Caco-2 (cell line): ENCODE results near the gene VDAC2. TPM values are rescaled to one million over a fixed set of nuclear protein-coding genes. Genes with fewer than 3 reads are reported as not detected.
"Not testable (repeated sequence)": the region's sequence is repeated elsewhere in the genome, so short reads cannot be mapped to it uniquely, and the experiment has no call there.

Experiments
- BruUV-seq: library from RNA; stranded (reverse); fragments of 400-500 nt; replicated peaks from 2 replicates; lab custom pipeline; 2021; lab: Mats Ljungman, UMichigan
- CTCF ChIA-PET: fragments of 300-600 bp; sonication (Branson Sonifier 250); formaldehyde crosslinking; loops from one replicate; lab custom pipeline; 2022; ENCODE audit warnings: antibody characterized with exemption; lab: Charles Lee
- POLR2A ChIA-PET: fragments of 300-600 bp; sonication (Branson Sonifier 250); formaldehyde crosslinking; loops from one replicate; lab custom pipeline; 2022; ENCODE audit warnings: antibody characterized with exemption; lab: Charles Lee
- DNase-seq, 2 experiments: peaks; one replicate each; pipeline versions ENCODE4 v3.0.0 to v3.0.0-alpha.2; 2020 to 2022
- H3K27me3 ChIP-seq: replicated peaks from 2 replicates; pipeline ENCODE4 v1.6.0; 2011; ENCODE audit warnings: low read length; ENCODE audit not compliant: control insufficient read depth, insufficient read depth
- H3K36me3 ChIP-seq: 2 replicates; pipeline ENCODE4 v1.5.1; 2011; ENCODE audit warnings: low read length; ENCODE audit not compliant: control insufficient read depth, insufficient read depth
- H3K4me1 ChIP-seq: fragments of 250-450 bp; sonication (Bioruptor Pico); 2 replicates; pipeline ENCODE4 v1.5.1; 2020; ENCODE audit warnings: mild to moderate bottlenecking
- H3K4me3 ChIP-seq: 2 replicates; pipeline ENCODE4 v1.5.1; 2011; ENCODE audit warnings: low read depth, mild to moderate bottlenecking, control low read depth, low read length
- H3K9me3 ChIP-seq: fragments of 250-450 bp; sonication (Bioruptor Pico); 2 replicates; pipeline ENCODE4 v1.5.1; 2020; ENCODE audit warnings: mild to moderate bottlenecking, moderate library complexity
- H3K27ac Mint-ChIP-seq: one replicate; pipeline ENCODE4 v1.8.0; 2022; ENCODE audit warnings: mixed read lengths; ENCODE audit not compliant: unreplicated experiment
- H3K27me3 Mint-ChIP-seq: one replicate; pipeline ENCODE4 v1.8.0; 2022; ENCODE audit warnings: mixed read lengths; ENCODE audit not compliant: insufficient read depth, unreplicated experiment
- H3K36me3 Mint-ChIP-seq: one replicate; pipeline ENCODE4 v1.8.0; 2022; ENCODE audit warnings: mild to moderate bottlenecking, mixed read lengths; ENCODE audit not compliant: insufficient read depth, unreplicated experiment
- H3K4me1 Mint-ChIP-seq: one replicate; pipeline ENCODE4 v1.8.0; 2022; ENCODE audit warnings: low read depth, mixed read lengths; ENCODE audit not compliant: unreplicated experiment
- H3K4me3 Mint-ChIP-seq: one replicate; pipeline ENCODE4 v1.8.0; 2022; ENCODE audit warnings: mild to moderate bottlenecking, moderate library complexity, mixed read lengths; ENCODE audit not compliant: unreplicated experiment
- H3K9me3 Mint-ChIP-seq: one replicate; pipeline ENCODE4 v1.8.0; 2022; ENCODE audit warnings: mixed read lengths; ENCODE audit not compliant: unreplicated experiment
- intact Hi-C: fragments of 100-400 bp; cut with micrococcal nuclease; formaldehyde crosslinking; loops from one replicate; pipeline ENCODE4 v1.10.0; 2022; ENCODE audit not compliant: unreplicated experiment
- total RNA-seq: library from RNA; stranded (reverse); gene quantifications from 2 replicates; pipeline ENCODE4 v1.2.3, GENCODE V29; 2022
- TF ChIP-seq, protein P1 (sequence below), 2 experiments: fragments of 200-600 bp in 1 of 2; IDR thresholded peaks; 1 replicate in 1 of 2; 2 replicates in 1 of 2; pipeline versions ENCODE4 v1.5.1 to v1.8.0; 2011 to 2022; ENCODE audit warnings: antibody characterized with exemption in 1 of 2, control low read depth in 1 of 2, inconsistent platforms in 1 of 2, low read depth in 1 of 2, low read length in 1 of 2, mild to moderate bottlenecking in 1 of 2, moderate library complexity in 1 of 2; ENCODE audit not compliant: insufficient read depth in 1 of 2, severe bottlenecking in 1 of 2, unreplicated experiment in 1 of 2

VDAC2 gene
- total RNA-seq, 1 experiment from 2014 or later: 244 TPM

DNA sequence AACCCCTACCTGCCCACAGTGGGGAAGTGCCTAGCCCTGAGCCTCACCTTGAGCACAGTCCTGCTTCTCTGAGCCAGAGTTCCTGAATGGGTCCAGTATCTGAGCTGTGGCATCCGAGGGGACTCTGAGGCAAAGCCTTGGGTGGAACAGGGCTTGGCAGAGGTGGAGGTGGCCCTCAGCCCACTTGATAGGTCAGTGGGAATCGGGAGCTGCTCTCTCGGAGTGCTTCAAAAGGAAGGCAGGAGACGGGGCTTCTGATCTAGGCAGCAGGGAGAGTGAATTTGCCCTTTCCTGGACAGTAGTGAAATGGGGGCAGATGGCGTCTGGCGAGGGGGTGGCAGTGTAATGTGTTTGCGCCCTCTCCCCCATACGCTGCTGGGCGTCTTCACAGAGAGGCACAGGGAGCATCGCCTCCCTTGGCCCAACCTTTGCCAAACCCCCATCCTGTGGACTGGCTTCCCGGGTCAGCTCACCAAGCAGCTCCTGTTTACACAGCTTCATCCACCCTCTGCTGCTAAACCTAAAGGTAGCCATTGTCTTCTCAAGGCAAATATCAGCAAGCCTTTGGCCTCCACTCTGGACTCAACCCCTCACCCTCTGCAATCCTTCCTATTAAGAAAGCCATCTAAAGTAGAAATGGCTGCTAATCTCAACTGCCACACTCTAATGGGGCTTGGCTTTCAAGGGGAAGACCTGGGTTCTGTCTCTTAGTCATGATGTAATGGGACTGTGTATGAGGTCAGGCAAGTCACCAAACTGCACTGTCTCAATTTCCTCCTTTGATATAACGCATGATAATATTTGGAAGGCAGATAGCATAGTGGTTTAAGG lies 21.1 kb upstream of the VDAC2 start:
- ChIA-PET POLR2A (interaction anchor here (1.8 kb wide), 1 partner anchor 22 kb away, joined by 4 read pairs; the partner anchor contains the start of gene VDAC2), CTCF (interaction anchor here (1.2 to 5.4 kb wide), 3 partner anchors 21 to 45 kb away, joined by 7 to 108 read pairs (median 27); partner anchors contain the start of genes COMTD1 and VDAC2)
- Histone ChIP-seq H3K27me3 (no peaks in the 10 kb centered on the region), H3K36me3 (peaks cover 2% of the 10 kb centered on the region; the same call in 1 of the 2 replicates), H3K4me1 (peaks cover 34% of the 10 kb centered on the region), H3K4me3 (no peak overlapping the region), H3K9me3 (no peaks in the 10 kb centered on the region)
- H3K9me3 Mint-ChIP-seq: no peaks in the 10 kb centered on the region
- TF ChIP-seq, protein P1, sequence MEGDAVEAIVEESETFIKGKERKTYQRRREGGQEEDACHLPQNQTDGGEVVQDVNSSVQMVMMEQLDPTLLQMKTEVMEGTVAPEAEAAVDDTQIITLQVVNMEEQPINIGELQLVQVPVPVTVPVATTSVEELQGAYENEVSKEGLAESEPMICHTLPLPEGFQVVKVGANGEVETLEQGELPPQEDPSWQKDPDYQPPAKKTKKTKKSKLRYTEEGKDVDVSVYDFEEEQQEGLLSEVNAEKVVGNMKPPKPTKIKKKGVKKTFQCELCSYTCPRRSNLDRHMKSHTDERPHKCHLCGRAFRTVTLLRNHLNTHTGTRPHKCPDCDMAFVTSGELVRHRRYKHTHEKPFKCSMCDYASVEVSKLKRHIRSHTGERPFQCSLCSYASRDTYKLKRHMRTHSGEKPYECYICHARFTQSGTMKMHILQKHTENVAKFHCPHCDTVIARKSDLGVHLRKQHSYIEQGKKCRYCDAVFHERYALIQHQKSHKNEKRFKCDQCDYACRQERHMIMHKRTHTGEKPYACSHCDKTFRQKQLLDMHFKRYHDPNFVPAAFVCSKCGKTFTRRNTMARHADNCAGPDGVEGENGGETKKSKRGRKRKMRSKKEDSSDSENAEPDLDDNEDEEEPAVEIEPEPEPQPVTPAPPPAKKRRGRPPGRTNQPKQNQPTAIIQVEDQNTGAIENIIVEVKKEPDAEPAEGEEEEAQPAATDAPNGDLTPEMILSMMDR (IDR thresholded peaks at IDR 0.05; ENCODE audit: insufficient read depth in 1 of 2, low read depth in 1 of 2, low read length in 1 of 2, severe bottlenecking in 1 of 2, unreplicated experiment in 1 of 2): no peak
- BruUV-seq: no TSS peak
- DNase-seq: no peak
- H3K27me3 Mint-ChIP-seq: no peaks in the 10 kb centered on the region
- H3K27ac Mint-ChIP-seq: peak overlapping the region; percentile 39
- no peak overlapping the region for H3K4me3 Mint-ChIP-seq
- peaks cover 12% of the 10 kb centered on the region for H3K36me3 Mint-ChIP-seq
- H3K4me1 Mint-ChIP-seq: peaks cover 19% of the 10 kb centered on the region
- intact Hi-C loops: no loop called here

DNA sequence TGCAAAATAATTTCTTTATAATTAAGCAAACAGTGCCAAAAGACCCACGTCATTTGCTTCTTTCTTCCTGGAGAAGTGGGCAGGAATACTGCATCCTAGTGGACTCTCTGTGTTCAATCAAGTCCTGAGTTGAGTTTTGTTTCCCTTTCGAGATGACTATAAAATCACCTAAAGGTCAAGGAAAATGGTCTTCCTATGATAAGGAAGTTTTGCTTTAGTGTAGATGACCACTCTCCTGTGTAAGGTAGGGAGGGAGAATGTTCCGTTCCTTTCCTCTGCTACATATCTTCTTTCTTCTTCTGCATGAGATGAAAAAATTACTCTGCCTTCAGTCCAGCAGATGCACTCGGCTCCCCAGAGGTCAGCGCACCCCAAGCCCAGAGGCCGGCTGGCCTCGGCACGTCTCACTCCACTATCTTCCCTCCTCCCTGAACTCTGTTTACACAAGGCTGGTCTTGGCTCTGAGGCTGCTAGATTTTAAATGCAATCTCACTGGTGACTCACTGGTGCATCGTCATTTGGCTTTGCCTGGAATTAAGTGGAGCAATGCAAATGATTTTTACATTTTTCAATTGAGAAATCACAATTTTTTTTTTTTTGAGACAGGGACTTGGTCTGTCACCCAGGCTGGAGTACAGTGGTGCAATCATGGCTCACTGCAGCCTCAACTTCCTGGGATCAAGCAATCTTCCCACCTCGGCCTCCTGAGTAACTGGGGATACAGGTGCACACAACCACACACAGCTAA lies 18.6 kb upstream of the VDAC2 start:
- Mint-ChIP-seq H3K36me3 (peaks cover 17% of the 10 kb centered on the region), H3K4me1 (peaks cover 6% of the 10 kb centered on the region), H3K9me3 (no peaks in the 10 kb centered on the region), H3K27ac (peak overlapping the region; percentile 76), H3K27me3 (no peaks in the 10 kb centered on the region), H3K4me3 (peak overlapping the region; percentile 67)
- BruUV-seq: TSS peak; percentile 21
- POLR2A ChIA-PET: interaction anchor here (0.6 kb wide), 1 partner anchor 18 kb away, joined by 4 read pairs; no protein-coding TSS in a partner anchor
- Histone ChIP-seq H3K9me3 (no peaks in the 10 kb centered on the region), H3K4me3 (0 out of 2 replicates have a peak overlapping the region, but pooled peaks have one; percentile 2), H3K4me1 (peaks cover 26% of the 10 kb centered on the region), H3K36me3 (peaks cover 2% of the 10 kb centered on the region), H3K27me3 (no peaks in the 10 kb centered on the region)
- intact Hi-C loops: loop anchor here (1.0 kb wide), 1 partner anchor 18 kb away; the partner anchor contains the start of gene VDAC2
- TF ChIP-seq, protein P1 (IDR thresholded peaks at IDR 0.05; ENCODE audit: insufficient read depth in 1 of 2, low read depth in 1 of 2, low read length in 1 of 2, severe bottlenecking in 1 of 2, unreplicated experiment in 1 of 2): peak in 1 of 2 experiments; percentile 26
- CTCF ChIA-PET: interaction anchor here (0.7 kb wide), 1 partner anchor 44 kb away, joined by 3 read pairs; the partner anchor contains the start of gene COMTD1
- peak; percentile 73 for DNase-seq

DNA sequence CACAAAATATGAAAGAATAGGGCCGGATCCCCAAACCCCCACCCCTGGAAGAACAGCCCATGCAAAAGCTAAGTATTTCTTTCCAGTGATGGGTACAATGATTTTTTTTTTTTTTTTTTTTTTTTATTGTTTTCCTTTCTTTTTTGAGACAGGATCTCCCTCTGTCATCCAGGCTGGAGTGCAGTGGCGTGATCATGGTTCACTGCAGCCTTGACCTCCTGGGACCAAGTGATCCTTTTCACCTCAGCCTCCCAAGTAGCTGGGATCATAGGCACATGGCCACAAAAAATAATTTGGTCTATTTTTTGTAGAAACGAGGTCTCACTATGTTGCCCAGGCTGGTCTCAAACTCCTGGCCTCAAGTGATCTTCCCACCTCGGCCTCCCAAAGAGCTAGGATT lies 16.0 kb upstream of the VDAC2 start:
- H3K9me3 Mint-ChIP-seq, BruUV-seq, H3K36me3 ChIP-seq, POLR2A ChIA-PET, H3K9me3 ChIP-seq, H3K27ac Mint-ChIP-seq, H3K4me3 Mint-ChIP-seq, DNase-seq, H3K4me1 Mint-ChIP-seq, H3K27me3 Mint-ChIP-seq, H3K27me3 ChIP-seq, CTCF ChIA-PET, H3K4me1 ChIP-seq, intact Hi-C loops, H3K4me3 ChIP-seq: not testable (repeated sequence)
- H3K36me3 Mint-ChIP-seq: peaks cover 17% of the 10 kb centered on the region
